Raji (cell line): ENCODE measurements around the gene FBXW5.

ENCODE experiments used
- POLR2A ChIP-seq: IDR thresholded peaks from 2 replicates; pipeline ENCODE4 v1.6.1; 2011; ENCODE audit warnings: low read depth, low read length, control low read depth; ENCODE audit not compliant: insufficient read depth

FBXW5 gene

GRCh38 chr9:136958898-136959850, 14.6 kb upstream of the FBXW5 start:
- TF ChIP-seq POLR2A: no peak

GRCh38 chr9:136958473-136958872, 13.9 kb upstream of the FBXW5 start:
- TF ChIP-seq POLR2A: no peak

GRCh38 chr9:136957901-136958300, 13.4 kb upstream of the FBXW5 start:
- no peak for TF ChIP-seq POLR2A

- no peak for TF ChIP-seq POLR2A
Measured at GRCh38 chr9:136957461-136957860, 12.9 kb upstream of the FBXW5 start.

- no peak for TF ChIP-seq POLR2A
Measured at GRCh38 chr9:136956604-136957003, 12.1 kb upstream of the FBXW5 start.

- no peak for TF ChIP-seq POLR2A
Measured at GRCh38 chr9:136955943-136956335, 11.4 kb upstream of the FBXW5 start.

GRCh38 chr9:136955202-136955942, 10.8 kb upstream of the FBXW5 start:
- no peak for TF ChIP-seq POLR2A

- no peak for TF ChIP-seq POLR2A
Measured at GRCh38 chr9:136954270-136955083, 9.9 kb upstream of the FBXW5 start.

GRCh38 chr9:136953771-136954269, 9.3 kb upstream of the FBXW5 start:
- no peak for TF ChIP-seq POLR2A

- no peak for TF ChIP-seq POLR2A
Measured at GRCh38 chr9:136952876-136953770, 8.6 kb upstream of the FBXW5 start.

GRCh38 chr9:136952321-136952850, 7.8 kb upstream of the FBXW5 start:
- no peak for TF ChIP-seq POLR2A

- no peak for TF ChIP-seq POLR2A
Measured at GRCh38 chr9:136951541-136952320, 7.2 kb upstream of the FBXW5 start, which contains the start of gene LCN12. TSS of gene LCN12 (plus strand) at chr9:136952273. CDS start at chr9:136952328, 55 bp downstream.

GRCh38 chr9:136950656-136951276, 6.2 kb upstream of the FBXW5 start:
- no peak; the same call in 1 of the 2 replicates for TF ChIP-seq POLR2A
